Neuron (in vitro differentiated cells): ENCODE results near the gene COA4.
"Not testable (repeated sequence)": the region's sequence is repeated elsewhere in the genome, so short reads cannot be mapped to it uniquely, and the experiment has no call there.

Experiments used
- H2AFZ ChIP-seq: one replicate; pipeline ENCODE4 v1.6.1; 2013; ENCODE audit warnings: low read depth, mild to moderate bottlenecking, inconsistent platforms, low read length, moderate library complexity
- H3K27me3 ChIP-seq: one replicate; pipeline ENCODE4 v1.6.1; 2013; ENCODE audit warnings: low read length; ENCODE audit not compliant: insufficient read depth
- H3K36me3 ChIP-seq: one replicate; pipeline ENCODE4 v1.6.1; 2013; ENCODE audit warnings: low read length; ENCODE audit not compliant: insufficient read depth
- H3K4me1 ChIP-seq: one replicate; pipeline ENCODE4 v1.6.1; 2013; ENCODE audit warnings: low read length; ENCODE audit not compliant: insufficient read depth
- H3K4me3 ChIP-seq: 2 replicates; pipeline ENCODE4 v1.5.1; 2013; ENCODE audit warnings: mild to moderate bottlenecking, low read length, moderate library complexity
- H3K9me3 ChIP-seq: one replicate; pipeline ENCODE4 v1.6.1; 2013; ENCODE audit warnings: low read length

COA4 gene

GRCh38 chr11:73883856-73884255 lies 7.2 kb upstream of the COA4 start:
- no peaks in the 10 kb centered on the region for H3K4me1 ChIP-seq
- H3K9me3 ChIP-seq = peaks cover 2% of the 10 kb centered on the region
- H3K27me3 ChIP-seq = no peaks in the 10 kb centered on the region
- H3K36me3 ChIP-seq = peaks cover 37% of the 10 kb centered on the region
- no peak overlapping the region for H3K4me3 ChIP-seq
- no peak overlapping the region for H2AFZ ChIP-seq

GRCh38 chr11:73880449-73880848 lies 3.8 kb upstream of the COA4 start:
- not testable (repeated sequence) for H3K27me3 ChIP-seq, H2AFZ ChIP-seq, H3K4me3 ChIP-seq, H3K9me3 ChIP-seq
- H3K4me1 ChIP-seq = peaks cover 10% of the 10 kb centered on the region
- H3K36me3 ChIP-seq = peaks cover 22% of the 10 kb centered on the region

GRCh38 chr11:73878771-73879170 lies 2.1 kb upstream of the COA4 start:
- Histone ChIP-seq H3K4me1 (peaks cover 17% of the 10 kb centered on the region), H3K4me3 (no peak overlapping the region), H3K9me3 (no peaks in the 10 kb centered on the region), H3K36me3 (peaks cover 24% of the 10 kb centered on the region), H3K27me3 (no peaks in the 10 kb centered on the region), H2AFZ (no peak overlapping the region)

GRCh38 chr11:73875840-73876239 lies 806 bp downstream of the COA4 start:
- Histone ChIP-seq H2AFZ (no peak overlapping the region), H3K4me1 (peaks cover 17% of the 10 kb centered on the region), H3K36me3 (peaks cover 39% of the 10 kb centered on the region), H3K4me3 (peak overlapping the region; percentile 90), H3K9me3 (no peaks in the 10 kb centered on the region), H3K27me3 (no peaks in the 10 kb centered on the region)

GRCh38 chr11:73875380-73875779 lies 1.3 kb downstream of the COA4 start:
- peaks cover 17% of the 10 kb centered on the region for H3K4me1 ChIP-seq
- H3K27me3 ChIP-seq = no peaks in the 10 kb centered on the region
- peaks cover 41% of the 10 kb centered on the region for H3K36me3 ChIP-seq
- H3K4me3 ChIP-seq = peak overlapping the region; percentile 90
- no peak overlapping the region for H2AFZ ChIP-seq
- no peaks in the 10 kb centered on the region for H3K9me3 ChIP-seq

GRCh38 chr11:73872749-73873357 lies 3.8 kb downstream of the COA4 start:
- Histone ChIP-seq H3K27me3 (no peaks in the 10 kb centered on the region), H3K4me1 (peaks cover 16% of the 10 kb centered on the region), H3K4me3 (no peak overlapping the region), H2AFZ (no peak overlapping the region), H3K36me3 (peaks cover 52% of the 10 kb centered on the region), H3K9me3 (no peaks in the 10 kb centered on the region)

- peaks cover 52% of the 10 kb centered on the region for H3K36me3 ChIP-seq
- H3K4me1 ChIP-seq = peaks cover 10% of the 10 kb centered on the region
- no peak overlapping the region for H3K4me3 ChIP-seq
- H2AFZ ChIP-seq = no peak overlapping the region
- no peaks in the 10 kb centered on the region for H3K9me3 ChIP-seq
- no peaks in the 10 kb centered on the region for H3K27me3 ChIP-seq
Measured at GRCh38 chr11:73870261-73870660, 6.4 kb downstream of the COA4 start.

- Histone ChIP-seq H3K36me3 (peaks cover 52% of the 10 kb centered on the region), H3K9me3 (no peaks in the 10 kb centered on the region), H3K27me3 (no peaks in the 10 kb centered on the region), H3K4me3 (no peak overlapping the region), H3K4me1 (peaks cover 5% of the 10 kb centered on the region), H2AFZ (no peak overlapping the region)
Measured at GRCh38 chr11:73869332-73869949, 7.2 kb downstream of the COA4 start.

GRCh38 chr11:73866586-73866996 lies 10.1 kb downstream of the COA4 start:
- no peak overlapping the region for H3K4me3 ChIP-seq
- H3K9me3 ChIP-seq = no peaks in the 10 kb centered on the region
- H3K4me1 ChIP-seq = peaks cover 5% of the 10 kb centered on the region
- peaks cover 48% of the 10 kb centered on the region for H3K36me3 ChIP-seq
- H3K27me3 ChIP-seq = no peaks in the 10 kb centered on the region
- no peak overlapping the region for H2AFZ ChIP-seq

- Histone ChIP-seq H3K4me3 (no peak overlapping the region), H3K27me3 (no peaks in the 10 kb centered on the region), H2AFZ (no peak overlapping the region), H3K9me3 (no peaks in the 10 kb centered on the region), H3K4me1 (peaks cover 5% of the 10 kb centered on the region), H3K36me3 (peaks cover 45% of the 10 kb centered on the region)
Measured at GRCh38 chr11:73866095-73866579, 10.5 kb downstream of the COA4 start.

GRCh38 chr11:73862986-73863385 lies 13.7 kb downstream of the COA4 start:
- no peaks in the 10 kb centered on the region for H3K9me3 ChIP-seq
- no peak overlapping the region for H2AFZ ChIP-seq
- H3K4me1 ChIP-seq = peaks cover 5% of the 10 kb centered on the region
- H3K27me3 ChIP-seq = no peaks in the 10 kb centered on the region
- H3K36me3 ChIP-seq = peaks cover 35% of the 10 kb centered on the region
- H3K4me3 ChIP-seq = no peak overlapping the region

GRCh38 chr11:73860202-73860601 lies 16.4 kb downstream of the COA4 start:
- Histone ChIP-seq H2AFZ (no peak overlapping the region), H3K9me3 (no peaks in the 10 kb centered on the region), H3K4me3 (no peak overlapping the region), H3K27me3 (no peaks in the 10 kb centered on the region), H3K36me3 (peaks cover 31% of the 10 kb centered on the region), H3K4me1 (peaks cover 5% of the 10 kb centered on the region)

GRCh38 chr11:73859671-73860070 lies 17.0 kb downstream of the COA4 start:
- H3K36me3 ChIP-seq = peaks cover 29% of the 10 kb centered on the region
- H3K9me3 ChIP-seq = no peaks in the 10 kb centered on the region
- H2AFZ ChIP-seq = no peak overlapping the region
- H3K4me3 ChIP-seq = no peak overlapping the region
- peaks cover 5% of the 10 kb centered on the region for H3K4me1 ChIP-seq
- H3K27me3 ChIP-seq = no peaks in the 10 kb centered on the region
